Measurements from ENCODE around the gene HLA-DOA.

HLA-DOA gene

GRCh38 chr6:33015798-33016197 is 6.4 kb upstream of the HLA-DOA start:
- no peak for DNase-seq (ENCODE audit: low spot score)

- DNase-seq (ENCODE audit: low spot score), result peak; percentile 76
These were observed 5.6 kb upstream of the HLA-DOA start for GRCh38 chr6:33014841-33015634.

GRCh38 chr6:33013608-33014007 is 4.2 kb upstream of the HLA-DOA start:
- DNase-seq (ENCODE audit: low spot score), result no peak

GRCh38 chr6:33010356-33010755 is 965 bp upstream of the HLA-DOA start:
- DNase-seq (ENCODE audit: low spot score), result no peak

GRCh38 chr6:33007831-33008400 is 1.5 kb downstream of the HLA-DOA start:
- DNase-seq (ENCODE audit: low spot score), result no peak

- no peak for DNase-seq (ENCODE audit: low spot score)
These were observed 4.5 kb downstream of the HLA-DOA start for GRCh38 chr6:33004940-33005339.

GRCh38 chr6:33001685-33002084 is 7.7 kb downstream of the HLA-DOA start:
- no peak for DNase-seq (ENCODE audit: low spot score)

GRCh38 chr6:33000055-33000454 is 9.3 kb downstream of the HLA-DOA start:
- DNase-seq (ENCODE audit: low spot score), result peak; percentile 71

- no peak for DNase-seq (ENCODE audit: low spot score)
These were observed 13.9 kb downstream of the HLA-DOA start for GRCh38 chr6:32995448-32995847.

- DNase-seq (ENCODE audit: low spot score), result no peak
These were observed 15.9 kb downstream of the HLA-DOA start for GRCh38 chr6:32993363-32993973.

- no peak for DNase-seq (ENCODE audit: low spot score)
These were observed 17.4 kb downstream of the HLA-DOA start for GRCh38 chr6:32991972-32992371.

GRCh38 chr6:32989368-32989767 is 20.0 kb downstream of the HLA-DOA start:
- DNase-seq (ENCODE audit: low spot score), result no peak

GRCh38 chr6:32984622-32985389 is 24.6 kb downstream of the HLA-DOA start:
- DNase-seq (ENCODE audit: low spot score), result peak; percentile 81

GRCh38 chr6:32983964-32984621 is 25.3 kb downstream of the HLA-DOA start:
- no peak for DNase-seq (ENCODE audit: low spot score)

- no peak for DNase-seq (ENCODE audit: low spot score)
These were observed 25.9 kb downstream of the HLA-DOA start for GRCh38 chr6:32983493-32983848.

GRCh38 chr6:32982702-32983492 is 26.5 kb downstream of the HLA-DOA start:
- DNase-seq (ENCODE audit: low spot score), result no peak

- no peak for DNase-seq (ENCODE audit: low spot score)
These were observed 27.2 kb downstream of the HLA-DOA start for GRCh38 chr6:32982084-32982701.

- DNase-seq (ENCODE audit: low spot score), result no peak
These were observed 28.8 kb downstream of the HLA-DOA start for GRCh38 chr6:32980488-32981038.

GRCh38 chr6:32979720-32980487 is 29.5 kb downstream of the HLA-DOA start:
- DNase-seq (ENCODE audit: low spot score), result no peak

- DNase-seq (ENCODE audit: low spot score), result no peak
These were observed 31.5 kb downstream of the HLA-DOA start for GRCh38 chr6:32977953-32978324.
